PC-3 (cell line): ENCODE measurements around the gene ARHGEF37. TPM values are rescaled to one million over a fixed set of nuclear protein-coding genes. Genes with fewer than 3 reads are reported as not detected.

Experiments
- ATAC-seq: fragments of 200-7000 bp; cut with Tn5 transposase; 2 replicates; pipeline ENCODE4 v1.9.1; 2020; ENCODE audit warnings: mild to moderate bottlenecking, moderate library complexity
- BruUV-seq: library from RNA; stranded (reverse); fragments of 400-500 nt; replicated peaks from 2 replicates; lab custom pipeline; 2021; lab: Mats Ljungman, UMichigan
- CTCF ChIA-PET: fragments of 300-600 bp; sonication (Branson Sonifier 250); formaldehyde crosslinking; loops from one replicate; lab custom pipeline; 2022; ENCODE audit warnings: antibody characterized with exemption; lab: Charles Lee
- POLR2A ChIA-PET: fragments of 300-600 bp; sonication (Branson Sonifier 250); formaldehyde crosslinking; loops from one replicate; lab custom pipeline; 2022; ENCODE audit warnings: antibody characterized with exemption; ENCODE audit not compliant: unreplicated experiment; lab: Charles Lee
- DNase-seq: peaks from one replicate; pipeline ENCODE4 v3.0.0-alpha.2; 2015
- H2AFZ ChIP-seq: fragments of 300-600 bp; sonication (generic); 2 replicates; pipeline ENCODE4 v1.6.0; 2016; ENCODE audit warnings: antibody characterized with exemption, low read length
- H3F3A ChIP-seq: fragments of 300-600 bp; sonication (generic); one replicate; pipeline ENCODE4 v1.6.0; 2017; ENCODE audit warnings: antibody characterized with exemption, low read length, control low read depth, mild to moderate bottlenecking; ENCODE audit not compliant: unreplicated experiment
- H3K27ac ChIP-seq: fragments of 300-600 bp; sonication (generic); 2 replicates; pipeline ENCODE4 v1.5.1; 2016; ENCODE audit warnings: mild to moderate bottlenecking, low read length
- H3K27me3 ChIP-seq: fragments of 300-600 bp; sonication (generic); 2 replicates; pipeline ENCODE4 v1.6.1; 2016; ENCODE audit warnings: low read length, mixed read lengths
- H3K36me3 ChIP-seq: fragments of 300-600 bp; sonication (generic); 2 replicates; pipeline ENCODE4 v1.6.1; 2016; ENCODE audit warnings: low read depth, mixed run types, low read length, mixed read lengths
- H3K4me1 ChIP-seq: fragments of 300-600 bp; sonication (generic); 2 replicates; pipeline ENCODE4 v1.5.1; 2016; ENCODE audit warnings: low read length; ENCODE audit not compliant: insufficient read depth
- H3K4me2 ChIP-seq: fragments of 300-600 bp; sonication (generic); 2 replicates; pipeline ENCODE4 v1.6.0; 2016; ENCODE audit warnings: low read length
- H3K4me3 ChIP-seq: fragments of 300-600 bp; sonication (generic); 2 replicates; pipeline ENCODE4 v1.5.1; 2016; ENCODE audit warnings: mild to moderate bottlenecking, low read length, mixed read lengths
- H3K79me2 ChIP-seq: fragments of 300-600 bp; sonication (generic); 2 replicates; pipeline ENCODE4 v1.6.1; 2017; ENCODE audit warnings: low read length, mixed read lengths
- H3K9ac ChIP-seq: fragments of 300-600 bp; sonication (generic); 2 replicates; pipeline ENCODE4 v1.6.0; 2016; ENCODE audit warnings: mild to moderate bottlenecking, low read length
- H3K9me2 ChIP-seq: fragments of 300-600 bp; sonication (generic); replicated peaks from 2 replicates; pipeline ENCODE4 v1.6.1; 2016; ENCODE audit warnings: mixed run types, low read length, mixed read lengths
- H3K9me3 ChIP-seq: fragments of 300-600 bp; sonication (generic); 2 replicates; pipeline ENCODE4 v1.6.1; 2016; ENCODE audit warnings: low read length, mixed read lengths
- H4K20me1 ChIP-seq: fragments of 300-600 bp; sonication (generic); 2 replicates; pipeline ENCODE4 v1.6.1; 2016; ENCODE audit warnings: low read length, mixed read lengths
- CTCF ChIP-seq: fragments of 300-600 bp; sonication (generic); conservative IDR thresholded peaks from 2 replicates; pipeline ENCODE4 v1.5.1; 2017; ENCODE audit warnings: antibody characterized with exemption, low read depth, mild to moderate bottlenecking, low read length
- EZH2 ChIP-seq: fragments of 300-600 bp; sonication (generic); IDR thresholded peaks from one replicate; pipeline ENCODE4 v1.6.1; 2017; ENCODE audit warnings: antibody characterized with exemption, mild to moderate bottlenecking, low read length; ENCODE audit not compliant: unreplicated experiment
- EZH2phosphoT487 ChIP-seq: fragments of 300-600 bp; sonication (generic); IDR thresholded peaks from 2 replicates; pipeline ENCODE4 v1.6.1; 2018; ENCODE audit warnings: mild to moderate bottlenecking, antibody characterized with exemption, low read length, borderline replicate concordance
- intact Hi-C: fragments of 100-400 bp; cut with micrococcal nuclease; formaldehyde crosslinking; loops from 2 replicates; pipeline ENCODE4 v1.9.0; 2023
- total RNA-seq: library from RNA; depleted of rRNA; stranded (reverse); fragments of >200 nt; gene quantifications from 2 replicates; pipeline ENCODE4 v1.2.3, GENCODE V29; 2014

The ARHGEF37 gene
- total RNA-seq, 1 experiment from 2014 or later: 6.5 TPM

- no peak for TF ChIP-seq CTCF
- TF ChIP-seq EZH2: no peak
- TF ChIP-seq EZH2phosphoT487: no peak
- no peak overlapping the region for H2AFZ ChIP-seq
Measured at GRCh38 chr5:149643781-149644180, 62.5 kb downstream of the ARHGEF37 start.

GRCh38 chr5:149644629-149645028, 63.3 kb downstream of the ARHGEF37 start:
- no peaks in the 10 kb centered on the region for H3K79me2 ChIP-seq
- H3K9me2 ChIP-seq: no peaks in the 10 kb centered on the region
- BruUV-seq: no TSS peak
- no peaks in the 10 kb centered on the region for H3K36me3 ChIP-seq
- no peaks in the 10 kb centered on the region for H4K20me1 ChIP-seq
- no peak overlapping the region for H3K4me3 ChIP-seq
- no peak overlapping the region for H2AFZ ChIP-seq
- H3F3A ChIP-seq: no peaks in the 10 kb centered on the region
- POLR2A ChIA-PET: no interaction called here
- CTCF ChIA-PET: no interaction called here
- H3K27me3 ChIP-seq: no peaks in the 10 kb centered on the region
- H3K9ac ChIP-seq: no peak overlapping the region
- ATAC-seq: no peak
- TF ChIP-seq CTCF (no peak), EZH2 (no peak), EZH2phosphoT487 (no peak)
- no peaks in the 10 kb centered on the region for H3K9me3 ChIP-seq
- no peak for DNase-seq
- intact Hi-C loops: no loop called here
- H3K4me2 ChIP-seq: no peak overlapping the region
- no peak overlapping the region for H3K27ac ChIP-seq
- H3K4me1 ChIP-seq: 0 out of 2 replicates have a peak, but pooled peaks cover 3% of the 10 kb centered on the region

More at GRCh38 chr5:149643781-149644180, 62.5 kb downstream of the ARHGEF37 start:
- Histone ChIP-seq H3K4me2 (no peak overlapping the region), H3K27me3 (no peaks in the 10 kb centered on the region), H3K79me2 (no peaks in the 10 kb centered on the region), H4K20me1 (no peaks in the 10 kb centered on the region), H3K4me1 (0 out of 2 replicates have a peak, but pooled peaks cover 3% of the 10 kb centered on the region), H3K36me3 (no peaks in the 10 kb centered on the region), H3F3A (no peaks in the 10 kb centered on the region), H3K4me3 (no peak overlapping the region), H3K9ac (no peak overlapping the region), H3K9me2 (no peaks in the 10 kb centered on the region), H3K9me3 (no peaks in the 10 kb centered on the region), H3K27ac (no peak overlapping the region)
- ATAC-seq (no peak), DNase-seq (no peak)
- ChIA-PET CTCF (no interaction called here), POLR2A (no interaction called here)
- BruUV-seq: no TSS peak
- intact Hi-C loops: no loop called here

DNA sequence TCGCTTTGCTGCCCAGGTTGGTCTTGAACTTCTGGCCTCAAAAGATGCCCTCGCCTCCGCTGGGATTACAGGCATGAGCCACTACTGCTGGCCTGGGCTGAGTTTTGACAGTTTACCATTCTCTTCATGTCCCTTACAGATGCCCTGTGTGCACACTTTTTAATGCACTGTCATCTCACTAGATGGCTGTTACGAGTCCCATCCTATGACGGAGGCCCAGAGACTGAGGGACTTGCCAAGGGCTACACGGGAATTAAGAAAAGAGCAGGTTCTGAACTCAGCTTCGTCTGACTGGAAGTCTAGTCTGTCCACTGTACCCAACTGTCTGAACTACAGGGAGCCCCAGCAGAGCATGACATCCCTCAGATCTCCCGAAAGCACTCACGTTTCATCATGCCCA, 63.9 kb downstream of the ARHGEF37 start:
- no peak for TF ChIP-seq CTCF
- TF ChIP-seq EZH2phosphoT487: no peak
- TF ChIP-seq EZH2: no peak
- Histone ChIP-seq H3F3A (no peaks in the 10 kb centered on the region), H3K4me2 (no peak overlapping the region), H3K4me1 (0 out of 2 replicates have a peak, but pooled peaks cover 3% of the 10 kb centered on the region), H4K20me1 (no peaks in the 10 kb centered on the region), H3K4me3 (no peak overlapping the region), H3K36me3 (no peaks in the 10 kb centered on the region), H3K9me3 (no peaks in the 10 kb centered on the region), H2AFZ (no peak overlapping the region), H3K9me2 (no peaks in the 10 kb centered on the region), H3K9ac (no peak overlapping the region), H3K27me3 (no peaks in the 10 kb centered on the region), H3K27ac (no peak overlapping the region), H3K79me2 (no peaks in the 10 kb centered on the region)
- no TSS peak for BruUV-seq
- ChIA-PET CTCF (no interaction called here), POLR2A (no interaction called here)
- intact Hi-C loops: no loop called here
- DNase-seq (no peak), ATAC-seq (no peak)
